GM10248 (cell line): ENCODE data around the gene CEACAM20.

Experiments used
- CTCF ChIA-PET: fragments of 300-600 bp; sonication (Branson Sonifier 250); formaldehyde crosslinking; extraction: SDS; loops from one replicate; lab custom pipeline; 2021; ENCODE audit warnings: antibody characterized with exemption; lab: Yijun Ruan, JAX
- POLR2A ChIA-PET: fragments of 350-650 bp; sonication (Branson Sonifier 250); formaldehyde crosslinking; extraction: SDS; loops from one replicate; lab custom pipeline; 2020; ENCODE audit warnings: antibody characterized with exemption; lab: Yijun Ruan, JAX
- DNase-seq: peaks from one replicate; pipeline ENCODE4 v3.0.0; 2012; ENCODE audit errors: extremely low spot score
- TF ChIP-seq, protein P1 (sequence below): IDR thresholded peaks from 2 replicates; pipeline ENCODE4 v1.5.1; 2012; ENCODE audit warnings: mild to moderate bottlenecking, low read depth; ENCODE audit errors: extremely low read depth, missing control alignments, control extremely low read depth

CEACAM20 gene

DNA sequence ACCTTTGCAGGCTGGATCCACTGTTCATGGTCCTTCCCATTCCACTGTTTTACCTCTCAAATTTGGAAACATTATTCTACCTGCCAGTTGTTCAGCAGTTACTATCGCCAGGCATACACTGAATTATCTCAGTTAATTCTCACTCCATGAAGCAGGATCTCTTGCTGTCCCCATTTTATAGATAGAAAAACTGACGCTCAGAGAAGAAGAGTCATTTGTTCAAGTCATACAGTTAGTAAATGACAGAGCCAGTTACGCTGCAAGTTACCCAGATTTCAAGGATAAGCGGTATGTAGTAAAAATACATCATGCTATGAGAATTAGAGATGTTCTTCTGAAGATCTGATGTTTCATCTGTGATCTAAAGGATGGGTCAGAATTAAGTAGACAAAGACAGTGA, 43.7 kb upstream of the CEACAM20 start:
- POLR2A ChIA-PET = no interaction called here
- TF ChIP-seq, protein P1, sequence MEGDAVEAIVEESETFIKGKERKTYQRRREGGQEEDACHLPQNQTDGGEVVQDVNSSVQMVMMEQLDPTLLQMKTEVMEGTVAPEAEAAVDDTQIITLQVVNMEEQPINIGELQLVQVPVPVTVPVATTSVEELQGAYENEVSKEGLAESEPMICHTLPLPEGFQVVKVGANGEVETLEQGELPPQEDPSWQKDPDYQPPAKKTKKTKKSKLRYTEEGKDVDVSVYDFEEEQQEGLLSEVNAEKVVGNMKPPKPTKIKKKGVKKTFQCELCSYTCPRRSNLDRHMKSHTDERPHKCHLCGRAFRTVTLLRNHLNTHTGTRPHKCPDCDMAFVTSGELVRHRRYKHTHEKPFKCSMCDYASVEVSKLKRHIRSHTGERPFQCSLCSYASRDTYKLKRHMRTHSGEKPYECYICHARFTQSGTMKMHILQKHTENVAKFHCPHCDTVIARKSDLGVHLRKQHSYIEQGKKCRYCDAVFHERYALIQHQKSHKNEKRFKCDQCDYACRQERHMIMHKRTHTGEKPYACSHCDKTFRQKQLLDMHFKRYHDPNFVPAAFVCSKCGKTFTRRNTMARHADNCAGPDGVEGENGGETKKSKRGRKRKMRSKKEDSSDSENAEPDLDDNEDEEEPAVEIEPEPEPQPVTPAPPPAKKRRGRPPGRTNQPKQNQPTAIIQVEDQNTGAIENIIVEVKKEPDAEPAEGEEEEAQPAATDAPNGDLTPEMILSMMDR = no peak

DNA sequence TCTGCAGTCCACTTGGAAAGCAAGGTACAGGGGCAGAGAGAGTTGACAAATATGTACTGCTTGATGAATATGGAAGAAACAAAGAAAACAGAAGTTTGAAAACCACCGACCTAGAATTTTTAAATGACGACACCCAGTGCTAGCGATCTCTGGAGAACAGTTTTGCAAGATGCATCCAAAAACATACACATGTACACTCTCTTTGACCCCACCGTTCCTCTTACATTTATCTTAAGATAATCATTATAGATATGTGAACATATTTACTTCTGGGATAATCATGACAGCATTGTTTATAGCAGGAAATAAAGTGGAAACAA, 43.1 kb upstream of the CEACAM20 start:
- ChIA-PET CTCF (interaction anchor here (2.4 kb wide), 2 partner anchors 24 to 198 kb away, joined by 5 to 14 read pairs; no protein-coding TSS in a partner anchor), POLR2A (no interaction called here)
- TF ChIP-seq, protein P1 = no peak
- no peak for DNase-seq

More for the DNA sequence above, 43.7 kb upstream of the CEACAM20 start:
- DNase-seq = no peak
- CTCF ChIA-PET = interaction anchor here (1.0 kb wide), 1 partner anchor 83 kb away, joined by 3 read pairs; no protein-coding TSS in a partner anchor

DNA sequence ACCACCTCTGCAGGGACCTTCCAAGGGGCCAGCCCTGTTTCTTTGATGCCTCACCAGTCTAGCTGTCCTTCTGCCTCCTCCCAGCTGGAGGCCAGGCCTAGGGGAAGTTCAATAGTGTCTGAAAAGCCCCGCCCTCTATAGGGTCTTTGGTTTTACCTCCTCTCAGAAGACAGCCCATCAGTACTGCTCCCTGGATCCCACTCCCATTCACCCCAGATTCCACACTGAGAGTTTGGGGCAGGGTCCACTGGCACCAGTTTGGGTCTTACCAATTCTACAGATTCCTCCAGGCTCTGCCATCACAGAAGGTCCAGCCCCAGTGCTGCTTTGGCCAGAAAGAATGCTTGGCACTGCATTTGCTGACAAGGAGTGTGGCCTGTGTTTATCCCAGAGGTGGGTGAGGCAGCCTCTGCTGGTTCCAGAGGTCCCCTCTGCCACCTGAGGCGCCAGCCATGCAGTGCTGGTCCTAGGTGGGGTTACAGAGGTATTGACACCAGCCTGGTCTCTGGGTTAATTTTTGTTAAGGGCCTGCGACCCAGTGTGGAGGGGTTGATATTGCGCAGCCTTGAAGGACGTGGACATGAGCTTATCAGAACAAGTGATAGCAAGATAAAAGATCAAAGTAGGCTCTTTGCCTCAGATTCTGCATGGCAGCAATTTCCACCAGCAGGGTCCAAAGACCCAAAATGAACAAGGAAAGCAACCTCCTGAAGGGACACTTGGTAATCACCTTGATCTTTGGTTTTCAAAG, 42.5 kb upstream of the CEACAM20 start:
- POLR2A ChIA-PET = no interaction called here
- CTCF ChIA-PET = interaction anchor here (0.7 to 2.5 kb wide), 20 partner anchors 8 to 380 kb away, joined by 3 to 20 read pairs (median 5); partner anchors contain the start of gene NECTIN2
- TF ChIP-seq, protein P1 = no peak
- DNase-seq = no peak

DNA sequence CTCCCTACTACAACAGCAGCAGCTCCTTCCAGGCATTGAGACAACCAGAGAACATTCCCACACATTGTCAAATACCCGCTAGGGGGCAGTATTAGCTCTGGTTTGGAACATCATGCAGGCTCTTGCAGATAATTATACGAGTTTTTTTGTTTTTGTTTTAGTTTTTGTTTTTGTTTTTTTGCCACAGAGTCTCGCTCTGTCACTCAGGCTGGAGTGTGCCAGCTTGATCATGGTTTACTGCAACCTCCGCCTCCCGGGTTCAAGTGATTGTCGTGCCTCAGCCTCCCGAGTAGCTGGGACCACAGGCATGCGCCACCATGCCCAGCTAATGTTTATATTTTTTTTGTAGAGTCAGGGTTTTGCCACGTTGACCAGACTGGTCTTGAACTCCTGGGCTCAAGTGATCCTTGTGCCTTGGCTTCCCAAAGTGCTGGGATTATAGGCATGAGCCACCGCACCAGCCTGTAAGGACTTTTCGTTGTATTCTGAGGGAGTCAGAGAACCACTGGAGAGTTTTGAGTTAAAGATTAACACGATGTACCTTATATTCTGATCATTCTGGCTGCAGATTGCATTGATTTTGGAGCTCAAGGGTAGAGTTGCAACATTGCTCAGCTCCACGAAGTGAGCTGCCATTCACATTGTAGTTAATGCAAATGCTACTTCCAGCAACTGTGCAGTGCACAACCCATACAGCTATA, 41.7 kb upstream of the CEACAM20 start:
- ChIA-PET POLR2A (no interaction called here), CTCF (interaction anchor here (0.6 to 2.5 kb wide), 39 partner anchors 9 to 616 kb away, joined by 3 to 20 read pairs (median 4); partner anchors contain the start of gene NECTIN2)
- peak; percentile 48 for DNase-seq
- TF ChIP-seq, protein P1 = peak; percentile 65

DNA sequence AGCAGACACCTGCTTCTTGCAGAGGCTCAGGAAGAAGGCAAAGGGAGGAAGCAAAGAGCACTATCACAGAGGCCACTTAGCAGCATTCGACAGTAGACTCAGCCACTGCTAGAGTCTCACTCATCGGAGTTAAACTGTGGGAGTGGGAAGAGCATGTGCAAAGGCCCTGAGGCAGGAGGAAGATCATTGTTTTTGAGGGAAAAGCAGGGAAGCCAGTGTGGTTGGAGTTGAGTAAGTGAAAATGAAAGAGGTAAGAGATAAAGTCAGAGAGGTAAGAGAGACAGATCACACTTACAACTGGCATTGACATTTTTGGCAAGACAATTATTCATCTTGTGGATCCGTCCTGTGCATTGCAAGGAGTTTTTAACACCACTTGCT, 41.1 kb upstream of the CEACAM20 start:
- ChIA-PET CTCF (interaction anchor here (0.6 to 2.5 kb wide), 36 partner anchors 9 to 617 kb away, joined by 3 to 20 read pairs (median 4); partner anchors contain the start of gene NECTIN2), POLR2A (no interaction called here)
- TF ChIP-seq, protein P1 = no peak

DNA sequence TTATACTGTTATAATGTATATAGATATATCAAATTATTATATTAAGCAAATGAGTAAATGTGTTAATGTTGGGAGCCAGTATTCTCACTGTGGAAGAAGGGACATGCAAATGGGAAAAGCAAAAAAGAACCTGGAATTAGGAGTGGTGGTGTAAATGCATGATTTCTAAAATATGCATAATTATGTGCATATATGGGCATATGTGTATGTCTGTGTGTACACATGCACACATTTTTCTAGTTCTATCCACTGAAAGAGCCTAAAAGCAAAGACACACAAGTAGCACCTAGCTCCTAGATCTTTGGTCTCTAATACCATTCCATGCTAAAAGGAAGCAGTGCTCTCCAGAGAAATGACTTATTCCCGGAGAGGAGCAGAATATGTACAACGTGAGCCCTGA, 38.3 kb upstream of the CEACAM20 start:
- TF ChIP-seq, protein P1 = no peak
- DNase-seq = no peak
- POLR2A ChIA-PET = no interaction called here
- CTCF ChIA-PET = no interaction called here

More for the DNA sequence above, 41.1 kb upstream of the CEACAM20 start:
- no peak for DNase-seq
